KMS-11 (cell line): ENCODE results near the gene KRTAP4-7.
"Not testable (repeated sequence)": the region's sequence is repeated elsewhere in the genome, so short reads cannot be mapped to it uniquely, and the experiment has no call there.

Experiments
- H2AFZ ChIP-seq: fragments of 200-600 bp; sonication (generic); 2 replicates; pipeline ENCODE4 v1.6.1; 2016; ENCODE audit warnings: antibody characterized with exemption, mixed run types, low read depth
- H3K27ac ChIP-seq: fragments of 200-600 bp; sonication (generic); 2 replicates; pipeline ENCODE4 v1.6.1; 2016; ENCODE audit warnings: mild to moderate bottlenecking, mixed run types
- H3K27me3 ChIP-seq: fragments of 200-600 bp; sonication (generic); 2 replicates; pipeline ENCODE4 v1.6.1; 2017; ENCODE audit warnings: mild to moderate bottlenecking, low read depth, mixed run types, moderate library complexity; ENCODE audit not compliant: insufficient read depth
- H3K36me3 ChIP-seq: fragments of 200-600 bp; sonication (generic); 2 replicates; pipeline ENCODE4 v1.6.1; 2017; ENCODE audit warnings: mild to moderate bottlenecking, mixed run types; ENCODE audit not compliant: insufficient read depth
- H3K4me1 ChIP-seq: fragments of 200-600 bp; sonication (generic); 2 replicates; pipeline ENCODE4 v1.6.1; 2016; ENCODE audit warnings: mild to moderate bottlenecking, low read depth, mixed run types; ENCODE audit not compliant: poor library complexity, severe bottlenecking
- H3K4me2 ChIP-seq: fragments of 200-600 bp; sonication (generic); 2 replicates; pipeline ENCODE4 v1.7.0; 2016; ENCODE audit warnings: mild to moderate bottlenecking, mixed run types
- H3K4me3 ChIP-seq: fragments of 200-600 bp; sonication (generic); IDR thresholded peaks from 2 replicates; pipeline ENCODE4 v1.6.1; 2017; ENCODE audit warnings: low read depth, low read length, mixed read lengths; ENCODE audit not compliant: insufficient read depth
- H3K79me2 ChIP-seq: fragments of 200-600 bp; sonication (generic); 2 replicates; pipeline ENCODE4 v1.6.1; 2016; ENCODE audit warnings: low read depth, mixed run types; ENCODE audit not compliant: insufficient read depth
- H3K9ac ChIP-seq: fragments of 200-600 bp; sonication (generic); 2 replicates; pipeline ENCODE4 v1.6.1; 2016; ENCODE audit warnings: mild to moderate bottlenecking, mixed run types
- H4K20me1 ChIP-seq: fragments of 200-600 bp; sonication (generic); 2 replicates; pipeline ENCODE4 v1.6.1; 2016; ENCODE audit warnings: mild to moderate bottlenecking, mixed run types; ENCODE audit not compliant: insufficient read depth
- CTCF ChIP-seq: fragments of 200-600 bp; sonication (generic); conservative IDR thresholded peaks from 2 replicates; pipeline ENCODE4 v1.6.1; 2017; ENCODE audit warnings: low read depth, mild to moderate bottlenecking, antibody characterized with exemption, low read length, moderate library complexity, mixed read lengths

KRTAP4-7 gene

GRCh38 chr17:41063449-41063848 lies 20.5 kb upstream of the KRTAP4-7 start:
- no peak overlapping the region for H2AFZ ChIP-seq
- H3K4me2 ChIP-seq: no peak overlapping the region
- TF ChIP-seq CTCF: no peak
- H3K27me3 ChIP-seq: no peaks in the 10 kb centered on the region
- H3K79me2 ChIP-seq: no peaks in the 10 kb centered on the region
- H3K36me3 ChIP-seq: no peaks in the 10 kb centered on the region
- no peak overlapping the region for H3K9ac ChIP-seq
- no peak overlapping the region for H3K27ac ChIP-seq
- no peak overlapping the region for H3K4me3 ChIP-seq
- no peaks in the 10 kb centered on the region for H3K4me1 ChIP-seq
- H4K20me1 ChIP-seq: no peaks in the 10 kb centered on the region

DNA sequence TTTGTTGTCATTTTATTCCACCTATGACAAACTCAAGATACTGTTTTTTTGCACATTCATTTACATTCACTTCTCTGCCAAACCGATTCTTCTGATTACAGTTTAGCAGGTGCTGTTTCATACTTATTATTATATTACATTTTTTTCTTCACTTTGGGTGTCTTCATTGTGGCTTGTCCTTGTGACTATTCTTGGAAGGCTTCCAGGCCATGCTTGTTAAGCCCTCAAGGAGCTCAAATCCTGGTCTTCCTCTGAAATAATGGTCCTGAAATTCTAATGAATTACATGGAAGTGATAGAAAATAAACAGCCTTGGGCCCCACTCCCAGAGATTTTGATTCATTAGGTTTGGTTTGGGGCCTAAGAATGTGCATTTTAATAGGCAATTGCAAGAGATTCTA lies 19.6 kb upstream of the KRTAP4-7 start:
- no peaks in the 10 kb centered on the region for H3K36me3 ChIP-seq
- no peaks in the 10 kb centered on the region for H4K20me1 ChIP-seq
- no peaks in the 10 kb centered on the region for H3K27me3 ChIP-seq
- H3K4me1 ChIP-seq: no peaks in the 10 kb centered on the region
- H3K4me2 ChIP-seq: no peak overlapping the region
- no peak for TF ChIP-seq CTCF
- H3K27ac ChIP-seq: no peak overlapping the region
- H3K79me2 ChIP-seq: no peaks in the 10 kb centered on the region
- H3K9ac ChIP-seq: no peak overlapping the region
- no peak overlapping the region for H3K4me3 ChIP-seq
- no peak overlapping the region for H2AFZ ChIP-seq

DNA sequence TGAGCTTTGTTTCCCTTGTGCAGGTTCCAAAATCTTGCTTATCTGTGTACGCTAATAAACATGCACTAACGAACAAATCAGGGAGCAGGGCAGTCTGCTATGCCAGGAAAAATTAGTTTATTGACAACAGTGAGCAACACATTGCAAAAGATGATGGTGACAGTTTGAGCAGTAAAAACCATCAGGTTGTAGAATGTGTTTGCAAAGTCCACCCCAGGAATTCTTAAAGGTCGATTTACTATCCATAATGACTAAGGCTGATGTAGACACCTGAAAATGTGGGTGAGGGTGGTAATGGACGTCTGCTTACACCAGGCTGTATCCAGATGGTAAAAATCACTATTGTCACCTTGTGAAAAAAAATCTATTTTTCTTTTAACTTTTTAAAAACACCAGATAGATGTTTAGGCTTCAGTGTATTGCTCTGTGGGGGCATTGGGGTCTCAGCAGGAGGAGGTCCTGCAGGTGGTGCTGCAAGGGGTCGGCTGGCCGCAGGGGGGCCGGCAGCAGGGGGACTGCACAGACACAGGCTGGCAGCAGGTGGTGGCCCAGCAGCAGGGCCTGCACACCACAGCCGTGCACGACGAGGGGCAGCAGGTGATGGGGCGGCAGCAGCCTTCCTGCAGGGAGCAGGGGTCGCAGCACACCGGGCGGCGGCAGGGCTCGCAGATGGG lies 18.8 kb upstream of the KRTAP4-7 start:
- not testable (repeated sequence) for H4K20me1 ChIP-seq, H3K79me2 ChIP-seq, H3K9ac ChIP-seq, H3K4me2 ChIP-seq, H3K4me1 ChIP-seq, H3K27me3 ChIP-seq, H3K27ac ChIP-seq, H3K4me3 ChIP-seq, H3K36me3 ChIP-seq, H2AFZ ChIP-seq

- no peak within 1 kb of the TSS for H3K4me3 ChIP-seq
- no peak for TF ChIP-seq CTCF
- H3K36me3 ChIP-seq: no peaks in the 10 kb centered on the region
- no peak within 1 kb of the TSS for H3K9ac ChIP-seq
- H3K27me3 ChIP-seq: no peaks in the 10 kb centered on the region
- H2AFZ ChIP-seq: no peak within 1 kb of the TSS
- no peak within 1 kb of the TSS for H3K4me2 ChIP-seq
- H4K20me1 ChIP-seq: no peaks in the 10 kb centered on the region
- no peaks in the 10 kb centered on the region for H3K4me1 ChIP-seq
- no peak within 1 kb of the TSS for H3K27ac ChIP-seq
- H3K79me2 ChIP-seq: no peaks in the 10 kb centered on the region
Observed at GRCh38 chr17:41065829-41066624, 17.9 kb upstream of the KRTAP4-7 start, which contains the start of gene KRTAP2-4. KRTAP2-4 (minus strand) TSS chr17:41065879; CDS start chr17:41065845, 34 bp downstream.

GRCh38 chr17:41067281-41067680 lies 16.7 kb upstream of the KRTAP4-7 start:
- no peak overlapping the region for H2AFZ ChIP-seq
- no peaks in the 10 kb centered on the region for H3K27me3 ChIP-seq
- H4K20me1 ChIP-seq: no peaks in the 10 kb centered on the region
- H3K4me1 ChIP-seq: no peaks in the 10 kb centered on the region
- H3K4me3 ChIP-seq: no peak overlapping the region
- H3K4me2 ChIP-seq: no peak overlapping the region
- H3K9ac ChIP-seq: no peak overlapping the region
- no peak for TF ChIP-seq CTCF
- H3K36me3 ChIP-seq: no peaks in the 10 kb centered on the region
- H3K79me2 ChIP-seq: no peaks in the 10 kb centered on the region
- H3K27ac ChIP-seq: no peak overlapping the region
